ENCODE measurements around the gene ACACA. TPM values are rescaled to one million over a fixed set of nuclear protein-coding genes. Genes with fewer than 3 reads are reported as not detected.

The ACACA gene
- total and polyA plus RNA-seq, 9 donors, result 18.1 to 38.0 (median 24.4) TPM

DNA sequence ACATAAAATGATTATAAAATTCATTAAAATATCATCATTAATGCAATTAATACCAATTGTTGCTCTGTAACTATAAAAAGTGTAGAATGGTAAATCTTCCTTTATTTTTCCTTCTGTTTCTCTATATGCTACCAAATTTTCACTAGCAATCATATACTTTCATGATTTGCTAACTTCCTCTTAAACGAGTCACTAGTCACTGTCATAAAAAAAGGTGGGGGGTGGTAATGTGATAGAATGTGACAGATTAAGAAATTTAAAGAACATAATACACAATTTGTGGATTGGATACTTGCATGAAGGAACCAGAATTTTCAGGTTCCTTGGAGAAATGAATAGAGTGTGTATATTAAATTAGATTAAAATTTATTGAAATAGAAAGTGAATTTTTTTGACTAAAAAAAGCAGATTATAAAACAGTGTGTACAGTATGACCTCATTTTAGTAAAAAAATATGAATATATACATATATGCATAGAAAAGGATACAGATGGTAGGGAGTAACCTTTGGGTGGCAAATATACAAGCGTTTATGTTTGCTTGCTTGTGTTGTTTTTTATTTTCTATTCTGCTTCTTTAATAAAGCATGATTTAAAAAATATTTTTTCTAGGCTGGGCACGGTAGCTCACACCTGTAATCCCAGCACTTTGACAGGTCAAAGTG is 87.6 kb downstream of the ACACA start:
- Histone ChIP-seq H3K4me3 (ENCODE audit: low read length) (no peak overlapping the region), H3K4me1 (ENCODE audit: control insufficient read depth, insufficient read depth, low read length) (no peaks in the 10 kb centered on the region), H3K9me3 (replicated peaks; ENCODE audit: control insufficient read depth, low read depth, low read length) (no peaks in the 10 kb centered on the region), H3K27ac (ENCODE audit: low read length) (no peak overlapping the region), H3K36me3 (ENCODE audit: control insufficient read depth, insufficient read depth, low read length) (peaks cover 7% of the 10 kb centered on the region), H3K27me3 (ENCODE audit: control insufficient read depth, insufficient read depth, low read length) (no peaks in the 10 kb centered on the region)
- 100% methylated on average over 1 of the region's 3 CpGs for WGBS (ENCODE audit: insufficient coverage)
- DNase-seq, result no peak

DNA sequence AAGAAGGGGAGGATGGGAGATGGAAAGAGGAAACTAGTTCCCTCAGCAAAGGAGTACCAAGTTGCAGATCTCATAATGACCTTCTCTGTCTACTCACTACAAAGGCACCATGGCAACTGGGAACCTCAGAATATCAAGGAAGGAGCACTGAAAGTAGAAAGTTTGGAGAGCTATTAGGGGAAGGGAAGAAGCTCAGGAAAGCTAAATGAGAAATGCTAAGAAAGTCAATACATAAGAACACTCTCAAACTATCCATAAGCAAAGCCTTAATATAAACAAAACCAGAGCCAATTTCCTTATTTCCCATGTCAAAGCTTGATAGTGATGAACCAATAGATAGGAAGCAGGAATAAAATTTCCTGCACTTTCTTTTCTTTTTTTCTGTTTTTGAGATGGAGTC is 88.8 kb downstream of the ACACA start:
- peaks cover 4% of the 10 kb centered on the region for H3K36me3 ChIP-seq (ENCODE audit: control insufficient read depth, insufficient read depth, low read length)
- H3K27me3 ChIP-seq (ENCODE audit: control insufficient read depth, insufficient read depth, low read length), result no peaks in the 10 kb centered on the region
- H3K9me3 ChIP-seq (replicated peaks; ENCODE audit: control insufficient read depth, low read depth, low read length), result no peaks in the 10 kb centered on the region
- no peak overlapping the region for H3K27ac ChIP-seq (ENCODE audit: low read length)
- no peaks in the 10 kb centered on the region for H3K4me1 ChIP-seq (ENCODE audit: control insufficient read depth, insufficient read depth, low read length)
- no peak overlapping the region for H3K4me3 ChIP-seq (ENCODE audit: low read length)
- no peak for DNase-seq

DNA sequence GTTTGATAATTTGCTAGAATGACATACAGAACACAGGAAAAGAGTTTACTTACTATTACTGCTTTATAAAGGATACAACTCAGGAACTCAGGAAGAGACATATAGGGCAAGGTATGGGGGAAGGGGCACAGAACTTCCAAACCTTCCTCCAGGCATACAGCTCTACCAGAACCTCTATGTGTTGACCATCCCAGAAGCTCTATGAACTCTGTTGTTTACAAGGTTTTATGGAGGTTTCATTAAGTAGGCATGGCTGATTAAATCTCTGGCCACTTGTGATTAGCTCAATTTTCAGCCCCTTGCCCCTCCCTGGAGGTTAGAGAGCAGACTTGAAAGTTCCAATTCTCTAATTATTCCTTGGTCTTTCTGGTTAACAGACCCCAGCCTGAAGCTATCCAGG is 91.0 kb downstream of the ACACA start:
- no peak for DNase-seq
- Histone ChIP-seq H3K36me3 (ENCODE audit: control insufficient read depth, insufficient read depth, low read length) (peaks cover 4% of the 10 kb centered on the region), H3K27me3 (ENCODE audit: control insufficient read depth, insufficient read depth, low read length) (no peaks in the 10 kb centered on the region), H3K9me3 (replicated peaks; ENCODE audit: control insufficient read depth, low read depth, low read length) (no peaks in the 10 kb centered on the region), H3K4me1 (ENCODE audit: control insufficient read depth, insufficient read depth, low read length) (no peaks in the 10 kb centered on the region), H3K27ac (ENCODE audit: low read length) (no peak overlapping the region), H3K4me3 (ENCODE audit: low read length) (no peak overlapping the region)

DNA sequence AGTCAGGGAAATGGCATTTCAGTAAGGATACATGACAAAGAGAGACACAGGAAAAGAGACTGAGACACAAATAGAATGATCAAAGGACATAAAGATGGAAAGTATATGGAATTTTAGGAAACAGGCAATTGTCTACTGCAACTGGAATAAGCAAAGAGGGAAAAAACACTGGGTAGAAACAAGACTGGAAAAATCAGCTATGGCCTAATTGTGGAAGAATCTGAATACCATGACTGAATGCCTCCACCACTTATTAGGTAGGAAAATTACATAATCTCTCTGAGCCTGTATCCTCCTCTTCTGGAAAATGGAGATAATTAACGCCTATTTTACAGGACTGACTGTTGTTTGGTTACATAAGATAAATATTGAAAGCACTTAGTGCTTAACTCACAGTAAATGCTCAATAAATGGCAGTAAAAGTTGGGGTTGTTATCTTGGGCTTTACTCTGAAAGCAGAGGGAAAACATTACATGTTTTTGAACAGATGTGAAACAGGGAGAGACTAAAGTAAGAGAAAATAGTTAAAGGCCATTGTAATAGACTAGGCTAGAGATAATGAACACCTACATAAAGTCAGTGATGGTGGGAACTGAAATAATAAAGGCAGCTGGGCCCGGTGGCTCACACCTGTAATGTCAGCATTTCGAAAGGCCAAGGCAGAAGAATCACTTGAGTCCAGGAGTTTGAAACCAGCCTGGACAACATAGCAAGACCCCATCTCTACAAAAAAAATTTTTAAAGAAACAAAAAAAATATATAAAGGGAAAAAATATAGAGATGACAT is 94.3 kb downstream of the ACACA start:
- Histone ChIP-seq H3K4me3 (ENCODE audit: low read length) (no peak overlapping the region), H3K9me3 (replicated peaks; ENCODE audit: control insufficient read depth, low read depth, low read length) (no peaks in the 10 kb centered on the region), H3K36me3 (ENCODE audit: control insufficient read depth, insufficient read depth, low read length) (peaks cover 4% of the 10 kb centered on the region), H3K27me3 (ENCODE audit: control insufficient read depth, insufficient read depth, low read length) (no peaks in the 10 kb centered on the region), H3K4me1 (ENCODE audit: control insufficient read depth, insufficient read depth, low read length) (no peaks in the 10 kb centered on the region), H3K27ac (ENCODE audit: low read length) (no peak overlapping the region)
- no peak for DNase-seq
- WGBS (ENCODE audit: insufficient coverage), result no CpG with 5 or more reads among the region's 3 CpGs

DNA sequence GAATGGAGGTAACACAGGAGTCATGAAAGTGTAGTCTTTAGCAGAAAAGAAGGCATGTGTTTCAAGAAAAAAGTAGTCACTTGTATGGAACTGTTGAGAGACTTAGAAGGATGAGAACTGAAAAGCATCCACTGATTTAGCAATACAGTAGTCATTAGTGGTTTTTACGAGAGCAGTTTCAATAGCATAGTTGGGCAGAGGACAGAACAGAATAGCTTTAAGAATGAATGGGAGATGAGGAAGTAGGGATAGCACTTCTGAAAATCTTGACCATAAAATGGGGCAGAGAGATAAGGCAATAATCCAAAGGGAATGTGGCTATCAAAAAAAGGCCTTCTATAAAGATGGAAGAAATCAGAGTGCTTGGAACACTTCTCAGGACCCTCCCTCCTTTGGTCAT is 95.7 kb downstream of the ACACA start:
- Histone ChIP-seq H3K36me3 (ENCODE audit: control insufficient read depth, insufficient read depth, low read length) (peaks cover 4% of the 10 kb centered on the region), H3K4me1 (ENCODE audit: control insufficient read depth, insufficient read depth, low read length) (no peaks in the 10 kb centered on the region), H3K9me3 (replicated peaks; ENCODE audit: control insufficient read depth, low read depth, low read length) (no peaks in the 10 kb centered on the region), H3K27me3 (ENCODE audit: control insufficient read depth, insufficient read depth, low read length) (no peaks in the 10 kb centered on the region), H3K27ac (ENCODE audit: low read length) (no peak overlapping the region), H3K4me3 (ENCODE audit: low read length) (no peak overlapping the region)
- WGBS (ENCODE audit: insufficient coverage), result 100% methylated on average over 1 of the region's 1 CpG
- DNase-seq, result no peak

DNA sequence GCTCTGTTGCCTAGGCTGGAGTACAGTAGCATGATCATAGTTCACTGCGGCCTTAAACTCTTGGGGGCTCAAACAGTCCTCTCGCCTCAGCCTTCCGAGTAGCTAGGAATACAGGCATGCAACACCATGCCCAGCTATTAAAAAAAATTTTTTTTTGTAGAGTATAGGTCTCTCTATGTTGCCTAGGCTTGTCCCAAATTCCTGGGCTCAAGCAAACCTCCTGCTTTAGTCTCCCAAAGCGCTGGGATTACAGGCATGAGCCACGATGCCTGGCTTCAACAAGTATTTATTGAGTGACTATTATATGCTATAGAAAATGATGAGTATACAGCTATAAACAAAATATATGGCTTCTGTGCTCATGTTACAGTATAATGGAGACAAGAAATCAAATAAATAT is 97.6 kb downstream of the ACACA start:
- Histone ChIP-seq H3K9me3 (replicated peaks; ENCODE audit: control insufficient read depth, low read depth, low read length) (no peaks in the 10 kb centered on the region), H3K36me3 (ENCODE audit: control insufficient read depth, insufficient read depth, low read length) (no peaks in the 10 kb centered on the region), H3K27me3 (ENCODE audit: control insufficient read depth, insufficient read depth, low read length) (no peaks in the 10 kb centered on the region), H3K27ac (ENCODE audit: low read length) (no peak overlapping the region), H3K4me3 (ENCODE audit: low read length) (no peak overlapping the region), H3K4me1 (ENCODE audit: control insufficient read depth, insufficient read depth, low read length) (no peaks in the 10 kb centered on the region)
- WGBS (ENCODE audit: insufficient coverage), result 100% methylated on average over 1 of the region's 5 CpGs
- DNase-seq, result no peak

DNA sequence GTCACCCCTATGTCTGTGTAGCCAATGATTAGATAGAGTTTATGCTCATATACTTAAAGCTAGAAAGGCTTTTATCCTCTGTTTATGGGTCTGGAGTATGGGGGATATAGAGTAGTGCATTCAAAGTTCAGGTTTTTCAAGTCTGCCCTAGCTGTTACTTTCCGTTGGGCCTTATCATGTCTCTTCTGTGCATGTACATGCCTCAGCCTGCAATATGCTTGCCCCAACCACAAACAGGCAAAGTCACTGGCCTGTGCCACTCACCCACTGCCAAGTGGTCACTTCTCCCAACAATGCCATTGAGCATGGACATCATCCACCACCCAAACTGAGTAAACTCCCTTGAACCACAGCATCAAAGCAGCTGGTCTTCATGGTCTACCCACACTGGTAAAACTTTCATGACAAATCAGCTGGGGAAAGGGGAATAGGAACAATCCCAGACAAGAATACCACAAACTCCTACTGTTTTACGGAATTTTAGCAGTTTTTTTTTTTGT is 101.2 kb downstream of the ACACA start:
- Histone ChIP-seq H3K4me1 (ENCODE audit: control insufficient read depth, insufficient read depth, low read length) (no peaks in the 10 kb centered on the region), H3K4me3 (ENCODE audit: low read length) (no peak overlapping the region), H3K27ac (ENCODE audit: low read length) (no peak overlapping the region), H3K27me3 (ENCODE audit: control insufficient read depth, insufficient read depth, low read length) (no peaks in the 10 kb centered on the region), H3K36me3 (ENCODE audit: control insufficient read depth, insufficient read depth, low read length) (no peaks in the 10 kb centered on the region), H3K9me3 (replicated peaks; ENCODE audit: control insufficient read depth, low read depth, low read length) (no peaks in the 10 kb centered on the region)
- no peak for DNase-seq
- whole genome bisulfite sequencing (ENCODE audit: insufficient coverage), result 80% methylated on average over 1 of the region's 2 CpGs

DNA sequence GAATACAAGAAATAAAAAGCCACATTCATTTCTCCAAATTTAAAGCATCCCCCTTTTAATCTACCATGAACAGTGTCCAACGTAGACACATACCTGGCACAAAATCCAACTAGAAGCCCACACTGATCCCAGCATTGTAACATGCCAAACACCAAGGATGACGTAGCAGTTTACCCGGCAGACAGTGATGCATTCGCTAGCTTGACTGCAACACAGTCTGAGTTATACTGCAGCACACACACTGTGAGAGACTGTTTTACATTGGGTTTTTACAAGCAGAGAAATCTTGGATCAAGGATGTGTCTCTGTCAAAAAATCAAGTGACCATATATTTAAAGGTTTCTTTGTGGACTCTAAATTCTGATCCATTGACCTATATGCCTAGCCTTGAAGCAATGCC is 105.3 kb downstream of the ACACA start:
- Histone ChIP-seq H3K36me3 (ENCODE audit: control insufficient read depth, insufficient read depth, low read length) (no peaks in the 10 kb centered on the region), H3K27me3 (ENCODE audit: control insufficient read depth, insufficient read depth, low read length) (no peaks in the 10 kb centered on the region), H3K9me3 (replicated peaks; ENCODE audit: control insufficient read depth, low read depth, low read length) (no peaks in the 10 kb centered on the region), H3K4me1 (ENCODE audit: control insufficient read depth, insufficient read depth, low read length) (peaks cover 6% of the 10 kb centered on the region), H3K27ac (ENCODE audit: low read length) (no peak overlapping the region), H3K4me3 (ENCODE audit: low read length) (no peak overlapping the region)
- 50% methylated on average over 1 of the region's 4 CpGs for WGBS (ENCODE audit: insufficient coverage)
- DNase-seq, result no peak

DNA sequence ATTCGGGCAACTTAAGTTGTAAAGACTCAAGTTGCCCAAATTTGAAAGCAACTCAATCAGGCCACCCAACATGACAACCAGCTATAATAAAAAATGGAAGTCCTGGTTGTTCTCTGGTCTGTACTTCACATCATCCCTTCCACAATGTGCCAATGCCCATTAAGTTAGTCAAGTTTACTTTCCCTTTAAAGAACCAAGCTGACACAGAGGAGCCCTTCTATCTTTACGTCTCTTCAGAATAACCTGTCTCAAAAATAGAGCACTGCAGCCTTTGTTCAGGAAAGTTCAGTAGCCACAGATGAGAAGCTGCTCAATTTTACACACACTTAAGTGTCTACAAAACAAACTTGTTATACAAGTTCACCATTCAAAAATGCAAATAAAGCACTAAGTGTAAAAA is 106.0 kb downstream of the ACACA start:
- Histone ChIP-seq H3K36me3 (ENCODE audit: control insufficient read depth, insufficient read depth, low read length) (no peaks in the 10 kb centered on the region), H3K27ac (ENCODE audit: low read length) (no peak overlapping the region)

DNA sequence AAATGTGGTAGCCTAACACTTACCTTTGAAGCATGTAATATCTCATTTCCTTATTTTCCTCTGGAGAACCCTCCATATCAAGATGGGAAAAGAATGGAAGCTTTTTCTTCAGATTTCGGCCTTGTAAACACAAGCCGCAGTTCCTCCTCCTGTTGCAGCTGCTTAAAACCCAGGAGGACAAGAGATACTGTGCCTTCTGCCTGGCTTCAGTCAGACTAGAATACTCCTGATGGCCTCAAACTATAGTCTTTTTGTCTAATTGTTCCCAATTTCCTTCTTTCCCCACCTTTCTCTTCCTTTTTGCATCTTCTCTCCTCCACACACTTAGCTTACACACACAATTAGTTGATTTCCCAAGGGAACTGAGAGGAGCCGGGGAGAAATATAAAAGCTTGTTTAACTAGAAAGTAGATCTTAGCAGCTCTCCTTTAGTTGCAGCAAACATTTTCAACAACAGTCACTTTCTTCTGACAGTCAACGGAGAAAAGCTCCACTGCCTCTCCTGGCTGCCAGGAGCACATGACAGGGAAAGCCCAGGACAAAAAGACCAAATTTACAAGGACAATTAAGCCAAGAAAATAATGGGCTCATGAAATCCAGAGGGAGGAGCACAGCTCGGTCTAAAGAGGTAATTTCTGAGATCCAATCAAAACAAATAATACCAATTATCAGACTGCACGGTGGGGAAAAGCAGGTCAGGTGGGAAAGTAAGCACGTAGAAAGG is 107.2 kb downstream of the ACACA start:
- H3K4me3 ChIP-seq (ENCODE audit: low read length), result no peak overlapping the region

More for the DNA sequence above, 106.0 kb downstream of the ACACA start:
- no peak overlapping the region for H3K4me3 ChIP-seq (ENCODE audit: low read length)
- DNase-seq, result no peak
- peaks cover 6% of the 10 kb centered on the region for H3K4me1 ChIP-seq (ENCODE audit: control insufficient read depth, insufficient read depth, low read length)
- no peaks in the 10 kb centered on the region for H3K9me3 ChIP-seq (replicated peaks; ENCODE audit: control insufficient read depth, low read depth, low read length)
- H3K27me3 ChIP-seq (ENCODE audit: control insufficient read depth, insufficient read depth, low read length), result no peaks in the 10 kb centered on the region
- 45% methylated on average over 1 of the region's 2 CpGs for WGBS (ENCODE audit: insufficient coverage)

More for the DNA sequence above, 107.2 kb downstream of the ACACA start:
- Histone ChIP-seq H3K4me1 (ENCODE audit: control insufficient read depth, insufficient read depth, low read length) (peaks cover 6% of the 10 kb centered on the region), H3K27me3 (ENCODE audit: control insufficient read depth, insufficient read depth, low read length) (no peaks in the 10 kb centered on the region), H3K9me3 (replicated peaks; ENCODE audit: control insufficient read depth, low read depth, low read length) (no peaks in the 10 kb centered on the region), H3K36me3 (ENCODE audit: control insufficient read depth, insufficient read depth, low read length) (no peaks in the 10 kb centered on the region), H3K27ac (ENCODE audit: low read length) (peak overlapping the region; percentile 31)
- DNase-seq, result peak; percentile 41
- 32% methylated on average over 5 of the region's 7 CpGs for WGBS (ENCODE audit: insufficient coverage)
